Stimulated activated effector memory CD8-positive, alpha-beta T cell treated with anti-CD3 and anti-CD28 coated beads, Interleukin-12 subunit alpha, Interleukin-12 subunit beta, amount 100 ng/mL, for 72 hours (primary cell): ENCODE data around the gene CCDC78.

Experiments
- ATAC-seq: fragments of 150-1000 bp; cut with Tn5 transposase; 2 replicates; pipeline ENCODE4 v1.10.0; 2021
- DNase-seq, 2 donors: peaks; one replicate each; pipeline ENCODE4 v3.0.0; 2021 to 2022; ENCODE audit warnings: low spot score in 2 of 2
- H3K27ac Mint-ChIP-seq: one replicate; pipeline ENCODE4 v1.8.0; 2022; ENCODE audit warnings: mild to moderate bottlenecking, mixed read lengths
- H3K36me3 Mint-ChIP-seq: one replicate; pipeline ENCODE4 v1.8.0; 2022; ENCODE audit warnings: mild to moderate bottlenecking, mixed read lengths
- H3K4me1 Mint-ChIP-seq: one replicate; pipeline ENCODE4 v1.8.0; 2022; ENCODE audit warnings: mixed read lengths
- H3K4me3 Mint-ChIP-seq: one replicate; pipeline ENCODE4 v1.8.0; 2022; ENCODE audit warnings: mild to moderate bottlenecking, mixed read lengths
- H3K9me3 Mint-ChIP-seq: one replicate; pipeline ENCODE4 v1.8.0; 2022; ENCODE audit warnings: mixed read lengths

Gene CCDC78

GRCh38 chr16:724188-725040 is 1.8 kb downstream of the CCDC78 start:
- DNase-seq (no peak), ATAC-seq (no peak)
- peaks cover 11% of the 10 kb centered on the region for H3K36me3 Mint-ChIP-seq
- no peak overlapping the region for H3K27ac Mint-ChIP-seq
- H3K9me3 Mint-ChIP-seq: no peaks in the 10 kb centered on the region
- no peak overlapping the region for H3K4me3 Mint-ChIP-seq
- H3K4me1 Mint-ChIP-seq: peaks cover 21% of the 10 kb centered on the region

GRCh38 chr16:723695-724094 is 2.5 kb downstream of the CCDC78 start:
- Mint-ChIP-seq H3K36me3 (peaks cover 11% of the 10 kb centered on the region), H3K4me3 (no peak overlapping the region), H3K27ac (no peak overlapping the region), H3K9me3 (no peaks in the 10 kb centered on the region), H3K4me1 (peaks cover 27% of the 10 kb centered on the region)
- DNase-seq: no peak
- ATAC-seq: no peak

GRCh38 chr16:722835-723633 is 3.2 kb downstream of the CCDC78 start:
- DNase-seq (no peak), ATAC-seq (no peak)
- H3K4me3 Mint-ChIP-seq: peak overlapping the region; percentile 80
- H3K9me3 Mint-ChIP-seq: no peaks in the 10 kb centered on the region
- peaks cover 27% of the 10 kb centered on the region for H3K4me1 Mint-ChIP-seq
- H3K27ac Mint-ChIP-seq: no peak overlapping the region
- H3K36me3 Mint-ChIP-seq: peaks cover 11% of the 10 kb centered on the region

- H3K4me3 Mint-ChIP-seq: peak overlapping the region; percentile 80
- peaks cover 27% of the 10 kb centered on the region for H3K4me1 Mint-ChIP-seq
- peaks cover 11% of the 10 kb centered on the region for H3K36me3 Mint-ChIP-seq
- DNase-seq (no peak), ATAC-seq (no peak)
- peak overlapping the region; percentile 40 for H3K27ac Mint-ChIP-seq
- H3K9me3 Mint-ChIP-seq: no peaks in the 10 kb centered on the region
These were observed 4.3 kb downstream of the CCDC78 start for GRCh38 chr16:721765-722540.

- Mint-ChIP-seq H3K36me3 (peaks cover 15% of the 10 kb centered on the region), H3K4me3 (peak within 1 kb of the TSS; percentile 80), H3K4me1 (peaks cover 31% of the 10 kb centered on the region), H3K27ac (peak within 1 kb of the TSS; percentile 40), H3K9me3 (no peaks in the 10 kb centered on the region)
- ATAC-seq: peak; percentile 74
- DNase-seq: peak; percentile 67 to 92
These were observed 5.1 kb downstream of the CCDC78 start, which contains the start of gene ANTKMT for GRCh38 chr16:720990-721764. Gene ANTKMT (plus strand): TSS chr16:721146. CDS start chr16:721275, 129 bp downstream.

GRCh38 chr16:720447-720989 is 5.7 kb downstream of the CCDC78 start:
- ATAC-seq (peak; percentile 52), DNase-seq (peak in 1 of 2 donors; percentile 72)
- peaks cover 15% of the 10 kb centered on the region for H3K36me3 Mint-ChIP-seq
- H3K9me3 Mint-ChIP-seq: no peaks in the 10 kb centered on the region
- peaks cover 32% of the 10 kb centered on the region for H3K4me1 Mint-ChIP-seq
- peak overlapping the region; percentile 40 for H3K27ac Mint-ChIP-seq
- H3K4me3 Mint-ChIP-seq: peak overlapping the region; percentile 80

GRCh38 chr16:719815-720446 is 6.3 kb downstream of the CCDC78 start:
- H3K4me1 Mint-ChIP-seq: peaks cover 28% of the 10 kb centered on the region
- DNase-seq (no peak), ATAC-seq (no peak)
- H3K9me3 Mint-ChIP-seq: no peaks in the 10 kb centered on the region
- peaks cover 15% of the 10 kb centered on the region for H3K36me3 Mint-ChIP-seq
- peak overlapping the region; percentile 80 for H3K4me3 Mint-ChIP-seq
- peak overlapping the region; percentile 40 for H3K27ac Mint-ChIP-seq

- peak overlapping the region; percentile 40 for H3K27ac Mint-ChIP-seq
- H3K36me3 Mint-ChIP-seq: peaks cover 15% of the 10 kb centered on the region
- no peak for ATAC-seq
- H3K4me3 Mint-ChIP-seq: peak overlapping the region; percentile 80
- peaks cover 27% of the 10 kb centered on the region for H3K4me1 Mint-ChIP-seq
- no peak for DNase-seq
- no peaks in the 10 kb centered on the region for H3K9me3 Mint-ChIP-seq
These were observed 7.3 kb downstream of the CCDC78 start for GRCh38 chr16:718922-719321.

GRCh38 chr16:718389-718788 is 7.9 kb downstream of the CCDC78 start:
- Mint-ChIP-seq H3K4me3 (no peak overlapping the region), H3K27ac (no peak overlapping the region), H3K9me3 (no peaks in the 10 kb centered on the region), H3K4me1 (peaks cover 27% of the 10 kb centered on the region), H3K36me3 (peaks cover 15% of the 10 kb centered on the region)
- DNase-seq: no peak
- ATAC-seq: no peak

- Mint-ChIP-seq H3K27ac (no peak overlapping the region), H3K4me1 (peaks cover 30% of the 10 kb centered on the region), H3K9me3 (no peaks in the 10 kb centered on the region), H3K36me3 (peaks cover 15% of the 10 kb centered on the region), H3K4me3 (no peak overlapping the region)
- no peak for ATAC-seq
- no peak for DNase-seq
These were observed 8.6 kb downstream of the CCDC78 start for GRCh38 chr16:717450-718245.

GRCh38 chr16:716768-717325 is 9.4 kb downstream of the CCDC78 start:
- H3K9me3 Mint-ChIP-seq: no peaks in the 10 kb centered on the region
- H3K27ac Mint-ChIP-seq: no peak overlapping the region
- H3K4me1 Mint-ChIP-seq: peaks cover 29% of the 10 kb centered on the region
- peaks cover 15% of the 10 kb centered on the region for H3K36me3 Mint-ChIP-seq
- DNase-seq: no peak
- peak overlapping the region; percentile 61 for H3K4me3 Mint-ChIP-seq
- no peak for ATAC-seq

GRCh38 chr16:716200-716568 is 10.1 kb downstream of the CCDC78 start:
- peaks cover 15% of the 10 kb centered on the region for H3K36me3 Mint-ChIP-seq
- DNase-seq: no peak
- H3K4me1 Mint-ChIP-seq: peaks cover 27% of the 10 kb centered on the region
- no peaks in the 10 kb centered on the region for H3K9me3 Mint-ChIP-seq
- peak overlapping the region; percentile 61 for H3K4me3 Mint-ChIP-seq
- no peak overlapping the region for H3K27ac Mint-ChIP-seq
- no peak for ATAC-seq
